Endothelial cell of umbilical vein (primary cell): ENCODE data around the gene HYLS1.

Experiments
- CTCF ChIP-seq, 2 donors: IDR thresholded peaks; 1 replicate in 1 of 2; 2 replicates in 1 of 2; pipeline ENCODE4 v1.5.1; 2011; ENCODE audit warnings: low read length in 2 of 2, mild to moderate bottlenecking in 2 of 2, moderate library complexity in 2 of 2, control low read depth in 1 of 2, inconsistent platforms in 1 of 2, low read depth in 1 of 2; ENCODE audit not compliant: insufficient read depth in 1 of 2; ENCODE audit errors: extremely low read depth in 1 of 2
- GATA2 ChIP-seq: IDR thresholded peaks from 2 replicates; pipeline ENCODE4 v1.7.0; 2011; ENCODE audit warnings: low read depth, mild to moderate bottlenecking, moderate library complexity, mixed read lengths, low read length; ENCODE audit not compliant: insufficient read length, insufficient read depth
- POLR2A ChIP-seq: IDR thresholded peaks from 2 replicates; pipeline ENCODE4 v1.6.1; 2012; ENCODE audit warnings: low read depth, mild to moderate bottlenecking, control low read depth, low read length

GRCh38 chr11:125922156-125922555 is 34.7 kb downstream of the HYLS1 start:
- TF ChIP-seq GATA2 (no peak), CTCF (IDR thresholded peaks at IDR 0.05; ENCODE audit: extremely low read depth in 1 of 2, insufficient read depth in 1 of 2, low read depth in 1 of 2, low read length in 2 of 2) (no peak), POLR2A (no peak)
